Small intestine (tissue), 7 donors: ENCODE data around the gene ACAP1. TPM values are rescaled to one million over a fixed set of nuclear protein-coding genes. Genes with fewer than 3 reads are reported as not detected.

Experiments used
- DNase-seq, 2 donors: peaks; one replicate each; pipeline versions ENCODE4 v3.0.0 to v3.0.0-alpha.2; 2013
- FAIRE-seq: peaks from 2 replicates; lab custom pipeline; 2012; peaks lifted over from hg19 to GRCh38; lab: Jason Lieb, UNC
- H3K27ac ChIP-seq, 3 donors: one replicate each; pipeline ENCODE4 v1.5.1; 2013; ENCODE audit warnings: low read length in 2 of 3, mild to moderate bottlenecking in 2 of 3, control low read depth in 1 of 3, inconsistent platforms in 1 of 3, low read depth in 1 of 3, moderate library complexity in 1 of 3
- H3K27me3 ChIP-seq, 3 donors: one replicate each; pipeline ENCODE4 v1.6.1; 2013; ENCODE audit warnings: low read length in 3 of 3, inconsistent platforms in 1 of 3; ENCODE audit not compliant: control insufficient read depth in 3 of 3, insufficient read depth in 3 of 3
- H3K36me3 ChIP-seq, 3 donors: one replicate each; pipeline ENCODE4 v1.6.1; 2013; ENCODE audit warnings: low read length in 3 of 3, inconsistent platforms in 1 of 3, low read depth in 1 of 3, mild to moderate bottlenecking in 1 of 3, moderate library complexity in 1 of 3; ENCODE audit not compliant: control insufficient read depth in 3 of 3, insufficient read depth in 2 of 3
- H3K4me1 ChIP-seq, 3 donors: one replicate each; pipeline ENCODE4 v1.6.1; 2013; ENCODE audit warnings: low read length in 2 of 3, inconsistent platforms in 1 of 3, low read depth in 1 of 3, mild to moderate bottlenecking in 1 of 3, moderate library complexity in 1 of 3; ENCODE audit not compliant: control insufficient read depth in 3 of 3, insufficient read depth in 2 of 3
- H3K4me3 ChIP-seq, 3 donors: one replicate each; pipeline ENCODE4 v1.5.1; 2013; ENCODE audit warnings: low read length in 3 of 3, control low read depth in 1 of 3, inconsistent platforms in 1 of 3, low read depth in 1 of 3, mild to moderate bottlenecking in 1 of 3, moderate library complexity in 1 of 3
- H3K9me3 ChIP-seq, 2 donors: one replicate each; pipeline ENCODE4 v1.6.1; 2013; ENCODE audit warnings: low read depth in 1 of 2, low read length in 1 of 2; ENCODE audit not compliant: control insufficient read depth in 2 of 2, insufficient read depth in 1 of 2
- WGBS, 3 donors: extraction: QIAGEN DNeasy Blood & Tissue Kit; methylation state at CpG; one replicate each; pipeline ENCODE4 v1.1.7; 2013; 5-methylcytosine and 5-hydroxymethylcytosine counted together
- polyA plus RNA-seq, 4 donors: library from polyadenylated mRNA; stranded (reverse) in 3 of 4; unstranded in 1 of 4; fragments of 200-250 nt in 3 of 4; fragments of 120-200 nt in 1 of 4; gene quantifications; one replicate each; pipeline versions ENCODE4 v1.2.1 to v1.2.3, GENCODE V29; 2013
- donor health status: healthy with polysubstance abuse.
- donor health status: control.
- donor health status: control.
- donor health status: Bipolar disorder and iron deficiency.
- donor health status: healthy.

The ACAP1 gene
- polyA plus RNA-seq, 4 donors, result 3.8 to 43.5 (median 8.5) TPM

DNA sequence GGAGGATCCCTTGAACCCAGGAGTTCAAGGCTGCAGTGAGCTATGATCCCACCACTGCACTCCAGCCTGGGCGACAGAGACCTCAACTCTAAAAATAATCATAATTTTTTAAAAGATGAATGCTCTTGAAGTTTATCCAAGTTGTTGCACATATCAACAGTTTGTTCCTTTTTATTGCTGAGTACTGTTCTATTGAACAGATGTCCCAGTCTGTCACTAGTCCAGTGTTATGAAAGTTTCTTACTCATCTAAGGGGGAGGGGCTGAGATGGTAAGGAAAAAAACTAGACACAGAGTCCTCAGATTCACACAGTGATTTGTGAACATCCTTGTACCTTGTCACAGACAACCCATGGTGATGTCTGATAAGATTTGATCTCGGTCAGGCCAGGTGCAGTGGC is 3.9 kb downstream of the ACAP1 start:
- no peak for DNase-seq
- Histone ChIP-seq H3K4me1 (no peaks in the 10 kb centered on the region), H3K9me3 (no peaks in the 10 kb centered on the region), H3K27me3 (peaks cover 0 to 8% (median 0%) of the 10 kb centered on the region in 3 donors), H3K4me3 (no peak overlapping the region), H3K36me3 (no peaks in the 10 kb centered on the region), H3K27ac (no peak overlapping the region)
- FAIRE-seq, result no peak
- WGBS, 3 donors, result 52 to 77% (median 54%) methylated on average over 2 of the region's 2 CpGs

GRCh38 chr17:7341842-7342241 is 5.5 kb downstream of the ACAP1 start:
- Histone ChIP-seq H3K27ac (no peak overlapping the region), H3K4me1 (no peaks in the 10 kb centered on the region), H3K27me3 (peaks cover 0 to 5% (median 0%) of the 10 kb centered on the region in 3 donors), H3K36me3 (no peaks in the 10 kb centered on the region), H3K9me3 (no peaks in the 10 kb centered on the region), H3K4me3 (no peak overlapping the region)
- WGBS, 3 donors, result 92 to 94% (median 94%) methylated on average over 11 to 13 of the region's 13 CpGs
- DNase-seq, result no peak
- no peak for FAIRE-seq

DNA sequence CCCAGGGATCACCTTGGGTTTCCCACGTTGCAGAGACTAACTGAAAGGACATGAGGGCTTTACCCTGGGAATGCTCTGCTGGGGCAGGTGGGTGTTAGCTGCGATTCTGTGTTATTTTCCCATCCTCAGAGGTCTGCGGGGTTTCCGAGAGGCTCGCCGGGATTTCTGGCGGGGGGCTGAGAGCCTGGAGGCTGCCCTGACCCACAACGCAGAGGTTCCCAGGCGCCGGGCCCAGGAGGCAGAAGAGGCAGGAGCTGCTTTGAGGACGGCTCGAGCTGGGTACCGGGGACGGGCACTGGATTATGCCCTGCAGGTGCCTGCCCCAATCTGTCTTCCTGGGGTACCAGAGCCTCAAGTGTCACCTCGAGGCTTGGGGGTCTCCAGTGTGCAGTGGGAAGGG is 6.9 kb downstream of the ACAP1 start:
- Histone ChIP-seq H3K27me3 (peaks cover 0 to 2% (median 0%) of the 10 kb centered on the region in 3 donors), H3K4me3 (no peak overlapping the region), H3K9me3 (no peaks in the 10 kb centered on the region), H3K4me1 (no peaks in the 10 kb centered on the region), H3K27ac (no peak overlapping the region), H3K36me3 (no peaks in the 10 kb centered on the region)
- DNase-seq, result no peak
- WGBS, 3 donors, result 80 to 81% (median 80%) methylated on average over 15 of the region's 15 CpGs
- no peak for FAIRE-seq

GRCh38 chr17:7346761-7347614 is 10.7 kb downstream of the ACAP1 start:
- Histone ChIP-seq H3K9me3 (no peaks in the 10 kb centered on the region), H3K36me3 (no peaks in the 10 kb centered on the region), H3K27me3 (no peaks in the 10 kb centered on the region), H3K4me3 (no peak overlapping the region), H3K27ac (no peak overlapping the region), H3K4me1 (peaks cover 0 to 9% (median 7%) of the 10 kb centered on the region in 3 donors)
- no peak for DNase-seq
- WGBS, 3 donors, result 72 to 86% (median 84%) methylated on average over 18 of the region's 18 CpGs
- FAIRE-seq, result no peak

- FAIRE-seq (no peak), DNase-seq (no peak)
- Histone ChIP-seq H3K27me3 (no peaks in the 10 kb centered on the region), H3K27ac (no peak overlapping the region), H3K36me3 (no peaks in the 10 kb centered on the region), H3K9me3 (no peaks in the 10 kb centered on the region), H3K4me3 (no peak overlapping the region), H3K4me1 (peaks cover 0 to 12% (median 9%) of the 10 kb centered on the region in 3 donors)
- 56 to 71% (median 68%) methylated on average over 19 of the region's 19 CpGs for WGBS, 3 donors
These were observed 11.5 kb downstream of the ACAP1 start for GRCh38 chr17:7347630-7348477.

GRCh38 chr17:7348478-7349242 is 12.3 kb downstream of the ACAP1 start:
- no peaks in the 10 kb centered on the region for H3K9me3 ChIP-seq
- no peak for DNase-seq
- FAIRE-seq, result no peak
- H3K4me1 ChIP-seq, result peaks cover 0 to 16% (median 12%) of the 10 kb centered on the region in 3 donors
- no peak overlapping the region for H3K27ac ChIP-seq
- H3K4me3 ChIP-seq, result no peak overlapping the region
- H3K27me3 ChIP-seq, result no peaks in the 10 kb centered on the region
- H3K36me3 ChIP-seq, result peaks cover 0 to 3% (median 0%) of the 10 kb centered on the region in 3 donors
- WGBS, 3 donors, result 71 to 76% (median 75%) methylated on average over 19 of the region's 19 CpGs

- peaks cover 0 to 3% (median 0%) of the 10 kb centered on the region in 3 donors for H3K36me3 ChIP-seq
- H3K4me3 ChIP-seq, result peak within 1 kb of the TSS; percentile 56 to 71 (median 57)
- H3K27me3 ChIP-seq, result peaks cover 0 to 7% (median 0%) of the 10 kb centered on the region in 3 donors
- DNase-seq (peak; percentile 90 to 94), FAIRE-seq (no peak)
- WGBS, 3 donors, result 1 to 2% (median 2%) methylated on average over 29 to 91 of the region's 91 CpGs
- peak within 1 kb of the TSS; percentile 91 to 100 (median 92) for H3K27ac ChIP-seq
- no peaks in the 10 kb centered on the region for H3K9me3 ChIP-seq
- H3K4me1 ChIP-seq, result peaks cover 0 to 16% (median 12%) of the 10 kb centered on the region in 3 donors
These were observed 15.6 kb downstream of the ACAP1 start, which contains the start of gene KCTD11 for GRCh38 chr17:7351665-7352502. KCTD11 (plus strand) TSS chr17:7352162.
